OCI-LY7 (cell line): ENCODE data around the gene PHLDB1. TPM values are rescaled to one million over a fixed set of nuclear protein-coding genes. Genes with fewer than 3 reads are reported as not detected.

ENCODE experiments used
- BruUV-seq: library from RNA; stranded (reverse); fragments of 400-500 nt; replicated peaks from 2 replicates; lab custom pipeline; 2021; lab: Mats Ljungman, UMichigan
- CTCF ChIA-PET: fragments of 300-600 bp; sonication (Branson Sonifier 250); formaldehyde crosslinking; loops from one replicate; lab custom pipeline; 2022; ENCODE audit warnings: antibody characterized with exemption; ENCODE audit not compliant: unreplicated experiment; lab: Charles Lee
- POLR2A ChIA-PET: fragments of 300-600 bp; sonication (Branson Sonifier 250); formaldehyde crosslinking; loops from one replicate; lab custom pipeline; 2022; ENCODE audit warnings: antibody characterized with exemption; lab: Charles Lee
- DNase-seq: peaks from one replicate; pipeline ENCODE4 v3.0.0-alpha.2; 2015; ENCODE audit warnings: low spot score
- H2AFZ ChIP-seq: fragments of 200-600 bp; sonication (generic), shearing (Covaris generic); 2 replicates; pipeline ENCODE4 v1.6.1; 2014; ENCODE audit warnings: mild to moderate bottlenecking, antibody characterized with exemption, low read length, moderate library complexity
- H3K27ac ChIP-seq: fragments of 200-600 bp; sonication (generic); 2 replicates; pipeline ENCODE4 v1.5.1; 2014; ENCODE audit warnings: mixed run types, low read depth, mild to moderate bottlenecking, moderate library complexity, low read length, inconsistent platforms; ENCODE audit not compliant: poor library complexity, severe bottlenecking
- H3K36me3 ChIP-seq: fragments of 200-600 bp; sonication (generic); 2 replicates; pipeline ENCODE4 v1.6.1; 2014; ENCODE audit warnings: mild to moderate bottlenecking, antibody characterized with exemption, low read length, moderate library complexity, mixed read lengths; ENCODE audit not compliant: insufficient read depth
- H3K4me1 ChIP-seq: fragments of 200-600 bp; sonication (generic); 2 replicates; pipeline ENCODE4 v1.5.1; 2014; ENCODE audit warnings: mild to moderate bottlenecking, low read length; ENCODE audit not compliant: insufficient read depth, poor library complexity, severe bottlenecking
- H3K4me2 ChIP-seq: fragments of 200-600 bp; sonication (generic); 2 replicates; pipeline ENCODE4 v1.6.1; 2014; ENCODE audit warnings: mild to moderate bottlenecking, low read length
- H3K4me3 ChIP-seq: fragments of 200-600 bp; sonication (generic); 2 replicates; pipeline ENCODE4 v1.5.1; 2014; ENCODE audit warnings: mild to moderate bottlenecking, low read depth, low read length; ENCODE audit not compliant: poor library complexity, severe bottlenecking
- H3K79me2 ChIP-seq: fragments of 200-600 bp; sonication (generic); 2 replicates; pipeline ENCODE4 v1.6.1; 2016; ENCODE audit warnings: low read depth, mild to moderate bottlenecking, low read length, moderate library complexity, mixed read lengths; ENCODE audit not compliant: insufficient read depth
- H3K9me2 ChIP-seq: fragments of 200-600 bp; sonication (generic); 2 replicates; pipeline ENCODE4 v1.6.1; 2016; ENCODE audit warnings: mild to moderate bottlenecking, low read length, mixed read lengths; ENCODE audit not compliant: insufficient read depth
- H3K9me3 ChIP-seq: fragments of 200-600 bp; sonication (generic); 2 replicates; pipeline ENCODE4 v1.6.1; 2014; ENCODE audit warnings: mild to moderate bottlenecking, mixed run types, low read length, mixed read lengths
- H4K20me1 ChIP-seq: fragments of 200-600 bp; sonication (generic); 2 replicates; pipeline ENCODE4 v1.6.1; 2014; ENCODE audit warnings: mild to moderate bottlenecking, antibody characterized with exemption, low read length, moderate library complexity, mixed read lengths; ENCODE audit not compliant: insufficient read depth
- CTCF ChIP-seq: fragments of 200-600 bp; sonication (generic); conservative IDR thresholded peaks from 2 replicates; pipeline ENCODE4 v1.5.1; 2014; ENCODE audit warnings: mild to moderate bottlenecking, antibody characterized with exemption, low read length, moderate library complexity, mixed read lengths
- EZH2phosphoT487 ChIP-seq: fragments of 200-600 bp; sonication (generic); IDR thresholded peaks from 2 replicates; pipeline ENCODE4 v1.6.1; 2018; ENCODE audit warnings: low read depth, borderline replicate concordance, mild to moderate bottlenecking, mixed run types, antibody characterized with exemption, low read length, moderate library complexity, mixed read lengths
- intact Hi-C: fragments of 100-400 bp; cut with micrococcal nuclease; formaldehyde crosslinking; loops from one replicate; pipeline ENCODE4 v1.10.0; 2022; ENCODE audit not compliant: unreplicated experiment
- total RNA-seq, 2 experiments: library from RNA; depleted of rRNA in 1 of 2; stranded (reverse); fragments of >200 nt in 1 of 2; shearing (Covaris generic) in 1 of 2; gene quantifications; 2 replicates each; pipeline ENCODE4 v1.2.3, GENCODE V29; 2014 to 2022

Gene PHLDB1
- total RNA-seq, 2 experiments from 2014 or later, result 0.19 TPM; not detected in 1

- POLR2A ChIA-PET, result no interaction called here
Measured at GRCh38 chr11:118655486-118656190, 48.2 kb downstream of the PHLDB1 start.

GRCh38 chr11:118656563-118657165 lies 49.2 kb downstream of the PHLDB1 start:
- Histone ChIP-seq H4K20me1 (no peaks in the 10 kb centered on the region), H3K36me3 (no peaks in the 10 kb centered on the region), H3K9me2 (no peaks in the 10 kb centered on the region), H3K4me2 (no peak overlapping the region), H3K27ac (no peak overlapping the region), H3K4me1 (no peaks in the 10 kb centered on the region), H3K9me3 (no peaks in the 10 kb centered on the region), H3K79me2 (no peaks in the 10 kb centered on the region), H2AFZ (no peak overlapping the region), H3K4me3 (no peak overlapping the region)
- no TSS peak for BruUV-seq
- no peak for TF ChIP-seq CTCF
- TF ChIP-seq EZH2phosphoT487, result no peak
- ChIA-PET POLR2A (no interaction called here), CTCF (no interaction called here)
- no peak for DNase-seq
- intact Hi-C loops, result no loop called here

More at GRCh38 chr11:118655486-118656190, 48.2 kb downstream of the PHLDB1 start:
- Histone ChIP-seq H3K4me2 (no peak overlapping the region), H3K9me2 (no peaks in the 10 kb centered on the region), H3K9me3 (no peaks in the 10 kb centered on the region), H3K36me3 (no peaks in the 10 kb centered on the region), H2AFZ (no peak overlapping the region), H3K27ac (no peak overlapping the region), H3K4me3 (no peak overlapping the region), H3K4me1 (no peaks in the 10 kb centered on the region), H3K79me2 (no peaks in the 10 kb centered on the region), H4K20me1 (no peaks in the 10 kb centered on the region)
- no peak for DNase-seq
- no TSS peak for BruUV-seq
- TF ChIP-seq EZH2phosphoT487 (no peak), CTCF (no peak)
- CTCF ChIA-PET, result no interaction called here
- intact Hi-C loops, result no loop called here

- Histone ChIP-seq H3K9me2 (no peaks in the 10 kb centered on the region), H3K79me2 (no peaks in the 10 kb centered on the region), H4K20me1 (no peaks in the 10 kb centered on the region), H3K9me3 (no peaks in the 10 kb centered on the region), H3K27ac (no peak overlapping the region), H3K4me3 (no peak overlapping the region), H2AFZ (no peak overlapping the region), H3K4me2 (no peak overlapping the region), H3K36me3 (no peaks in the 10 kb centered on the region), H3K4me1 (no peaks in the 10 kb centered on the region)
- CTCF ChIA-PET, result no interaction called here
- intact Hi-C loops, result no loop called here
- DNase-seq, result peak; percentile 20
- TF ChIP-seq CTCF (no peak), EZH2phosphoT487 (no peak)
- POLR2A ChIA-PET, result no interaction called here
- BruUV-seq, result no TSS peak
Measured at GRCh38 chr11:118657238-118657637, 49.8 kb downstream of the PHLDB1 start.
